Measurements from ENCODE around the gene CDCP2.

Gene CDCP2

DNA sequence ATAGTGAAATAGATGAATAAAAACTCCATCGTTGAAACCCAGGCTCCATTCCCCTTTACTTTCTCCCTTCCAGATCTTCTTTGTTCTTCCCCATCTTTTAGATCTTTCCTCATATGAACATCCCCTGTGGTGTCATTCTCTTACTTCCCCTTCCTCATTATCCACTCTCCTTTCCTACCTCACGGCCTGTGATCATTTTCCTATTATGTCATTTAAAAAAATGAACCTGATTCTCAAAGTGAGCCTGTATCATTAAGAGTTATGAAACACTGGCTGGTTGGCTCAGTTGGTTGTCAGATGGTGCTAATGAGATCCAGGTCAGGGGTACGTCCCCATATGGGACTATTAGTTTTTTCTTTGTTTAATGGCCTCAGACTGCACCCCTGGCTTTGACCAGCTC, 61.1 kb downstream of the CDCP2 start:
- no peak for DNase-seq (ENCODE audit: low read depth in 1 of 2, low spot score in 1 of 2)
- H3K27me3 ChIP-seq (ENCODE audit: insufficient read depth, poor library complexity, severe bottlenecking), result no peaks in the 10 kb centered on the region
- TF ChIP-seq, protein P1, sequence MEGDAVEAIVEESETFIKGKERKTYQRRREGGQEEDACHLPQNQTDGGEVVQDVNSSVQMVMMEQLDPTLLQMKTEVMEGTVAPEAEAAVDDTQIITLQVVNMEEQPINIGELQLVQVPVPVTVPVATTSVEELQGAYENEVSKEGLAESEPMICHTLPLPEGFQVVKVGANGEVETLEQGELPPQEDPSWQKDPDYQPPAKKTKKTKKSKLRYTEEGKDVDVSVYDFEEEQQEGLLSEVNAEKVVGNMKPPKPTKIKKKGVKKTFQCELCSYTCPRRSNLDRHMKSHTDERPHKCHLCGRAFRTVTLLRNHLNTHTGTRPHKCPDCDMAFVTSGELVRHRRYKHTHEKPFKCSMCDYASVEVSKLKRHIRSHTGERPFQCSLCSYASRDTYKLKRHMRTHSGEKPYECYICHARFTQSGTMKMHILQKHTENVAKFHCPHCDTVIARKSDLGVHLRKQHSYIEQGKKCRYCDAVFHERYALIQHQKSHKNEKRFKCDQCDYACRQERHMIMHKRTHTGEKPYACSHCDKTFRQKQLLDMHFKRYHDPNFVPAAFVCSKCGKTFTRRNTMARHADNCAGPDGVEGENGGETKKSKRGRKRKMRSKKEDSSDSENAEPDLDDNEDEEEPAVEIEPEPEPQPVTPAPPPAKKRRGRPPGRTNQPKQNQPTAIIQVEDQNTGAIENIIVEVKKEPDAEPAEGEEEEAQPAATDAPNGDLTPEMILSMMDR (IDR thresholded peaks at IDR 0.05; ENCODE audit: insufficient read depth, low read length), result no peak
- TF ChIP-seq SPI1 (IDR thresholded peaks at IDR 0.05; ENCODE audit: borderline replicate concordance, low read depth), result no peak
- no peak for TF ChIP-seq POLR2AphosphoS5 (IDR thresholded peaks at IDR 0.05; ENCODE audit: low read depth)
- no peak for TF ChIP-seq REST (IDR thresholded peaks at IDR 0.05; ENCODE audit: insufficient replicate concordance, low read depth)
- TF ChIP-seq GABPA (IDR thresholded peaks at IDR 0.05; ENCODE audit: low read depth), result no peak
- no peak overlapping the region for H3K27ac ChIP-seq (replicated peaks)
- H3K4me3 ChIP-seq (replicated peaks; ENCODE audit: insufficient read depth, low read length), result no peak overlapping the region

GRCh38 chr1:54088385-54088784, 64.4 kb downstream of the CDCP2 start:
- no peak overlapping the region for H3K27ac ChIP-seq (replicated peaks)
- TF ChIP-seq SPI1 (IDR thresholded peaks at IDR 0.05; ENCODE audit: borderline replicate concordance, low read depth), result no peak
- TF ChIP-seq POLR2AphosphoS5 (IDR thresholded peaks at IDR 0.05; ENCODE audit: low read depth), result no peak
- no peak for TF ChIP-seq REST (IDR thresholded peaks at IDR 0.05; ENCODE audit: insufficient replicate concordance, low read depth)
- TF ChIP-seq, protein P1 (IDR thresholded peaks at IDR 0.05; ENCODE audit: insufficient read depth, low read length), result no peak
- TF ChIP-seq GABPA (IDR thresholded peaks at IDR 0.05; ENCODE audit: low read depth), result no peak
- no peak overlapping the region for H3K4me3 ChIP-seq (replicated peaks; ENCODE audit: insufficient read depth, low read length)
- no peak for DNase-seq (ENCODE audit: low read depth in 1 of 2, low spot score in 1 of 2)
- no peaks in the 10 kb centered on the region for H3K27me3 ChIP-seq (ENCODE audit: insufficient read depth, poor library complexity, severe bottlenecking)

- Histone ChIP-seq H3K4me3 (replicated peaks; ENCODE audit: insufficient read depth, low read length) (no peak overlapping the region), H3K27ac (replicated peaks) (no peak overlapping the region), H3K27me3 (ENCODE audit: insufficient read depth, poor library complexity, severe bottlenecking) (no peaks in the 10 kb centered on the region)
- DNase-seq (ENCODE audit: low read depth in 1 of 2, low spot score in 1 of 2), result no peak
- no peak for TF ChIP-seq POLR2AphosphoS5 (IDR thresholded peaks at IDR 0.05; ENCODE audit: low read depth)
- TF ChIP-seq GABPA (IDR thresholded peaks at IDR 0.05; ENCODE audit: low read depth), result no peak
- TF ChIP-seq SPI1 (IDR thresholded peaks at IDR 0.05; ENCODE audit: borderline replicate concordance, low read depth), result no peak
- TF ChIP-seq REST (IDR thresholded peaks at IDR 0.05; ENCODE audit: insufficient replicate concordance, low read depth), result no peak
- TF ChIP-seq, protein P1 (IDR thresholded peaks at IDR 0.05; ENCODE audit: insufficient read depth, low read length), result no peak
These were observed 66.0 kb downstream of the CDCP2 start for GRCh38 chr1:54086754-54087153.
